Left ventricle myocardium inferior (tissue), 1 donor: Measurements from ENCODE around the gene ABHD18. TPM values are rescaled to one million over a fixed set of nuclear protein-coding genes. Genes with fewer than 3 reads are reported as not detected.
A peak's percentile ranks its signal among the peaks of the same experiment; 100 is the strongest.
"Not testable (repeated sequence)": the region's sequence is repeated elsewhere in the genome, so short reads cannot be mapped to it uniquely, and the experiment has no call there.

Experiments
- DNase-seq: peaks from one replicate; pipeline ENCODE4 v3.0.0-alpha.2; 2020
- H3K27ac ChIP-seq: fragments of 200-600 bp; replicated peaks from 2 replicates; pipeline ENCODE4 v1.8.0; 2021
- H3K27me3 ChIP-seq: fragments of 200-600 bp; 2 replicates; pipeline ENCODE4 v1.8.0; 2021; ENCODE audit warnings: low read depth
- H3K36me3 ChIP-seq: fragments of 200-600 bp; 2 replicates; pipeline ENCODE4 v1.8.0; 2021
- H3K4me1 ChIP-seq: fragments of 200-600 bp; 2 replicates; pipeline ENCODE4 v1.8.0; 2021
- H3K4me3 ChIP-seq: fragments of 200-600 bp; 2 replicates; pipeline ENCODE4 v1.8.0; 2021; ENCODE audit warnings: mild to moderate bottlenecking, moderate library complexity
- H3K9me3 ChIP-seq: fragments of 200-600 bp; replicated peaks from 2 replicates; pipeline ENCODE4 v1.8.0; 2021
- CTCF ChIP-seq: fragments of 200-600 bp; IDR thresholded peaks from 2 replicates; pipeline ENCODE4 v1.8.0; 2021; ENCODE audit warnings: antibody characterized with exemption, mild to moderate bottlenecking, borderline replicate concordance
- intact Hi-C: fragments of 100-400 bp; cut with micrococcal nuclease; formaldehyde crosslinking; loops from one replicate; pipeline ENCODE4 v1.11.0; 2022
- long read RNA-seq: library from polyadenylated mRNA; unstranded; transcript quantifications from one replicate; pipeline ENCODE4 v2.0.0, GENCODE V29; 2021
- total RNA-seq: library from RNA; stranded (reverse); fragmentation: NEBNext Ultra II Directional; extraction: Animal tissue kit (Norgen Biotek cat#: 25700); gene quantifications from one replicate; pipeline ENCODE4 v1.2.1, GENCODE V29; 2021
- donor health status: DM: no; HTN: yes; CAD: no; lungs with severe emphysema.

Gene ABHD18
- total RNA-seq, result 30.4 TPM
- long read RNA-seq, full-length matches to known transcripts, result 6 of 18 reads
- long read RNA-seq, partial matches to known transcripts, result 9 of 18 reads
- long read RNA-seq, other reads (novel, unspliced or antisense), result 3 of 18 reads

- Histone ChIP-seq H3K27ac (peak within 1 kb of the TSS; percentile 94), H3K9me3 (no peaks in the 10 kb centered on the region), H3K4me1 (peaks cover 73% of the 10 kb centered on the region), H3K36me3 (no peaks in the 10 kb centered on the region), H3K27me3 (no peaks in the 10 kb centered on the region), H3K4me3 (peak within 1 kb of the TSS; percentile 72)
- intact Hi-C loops, result no loop called here
- peak; percentile 62 for TF ChIP-seq CTCF
- peak; percentile 99 for DNase-seq
Measured at GRCh38 chr4:127965062-127965802, at the start of gene ABHD18, which contains the start of gene MFSD8. Gene ABHD18, plus strand, starts transcription at chr4:127965406. Its CDS starts 17,550 bp downstream, at chr4:127982956. Gene MFSD8, minus strand, starts transcription at chr4:127965173. Its CDS starts 40 bp downstream, at chr4:127965133.

GRCh38 chr4:127916512-127916911 lies 48.7 kb upstream of the ABHD18 start:
- Histone ChIP-seq H3K9me3 (no peaks in the 10 kb centered on the region), H3K36me3 (peaks cover 44% of the 10 kb centered on the region), H3K27ac (no peak overlapping the region), H3K4me3 (no peak overlapping the region), H3K4me1 (peaks cover 14% of the 10 kb centered on the region), H3K27me3 (no peaks in the 10 kb centered on the region)
- no peak for TF ChIP-seq CTCF
- no peak for DNase-seq
- intact Hi-C loops, result no loop called here

DNA sequence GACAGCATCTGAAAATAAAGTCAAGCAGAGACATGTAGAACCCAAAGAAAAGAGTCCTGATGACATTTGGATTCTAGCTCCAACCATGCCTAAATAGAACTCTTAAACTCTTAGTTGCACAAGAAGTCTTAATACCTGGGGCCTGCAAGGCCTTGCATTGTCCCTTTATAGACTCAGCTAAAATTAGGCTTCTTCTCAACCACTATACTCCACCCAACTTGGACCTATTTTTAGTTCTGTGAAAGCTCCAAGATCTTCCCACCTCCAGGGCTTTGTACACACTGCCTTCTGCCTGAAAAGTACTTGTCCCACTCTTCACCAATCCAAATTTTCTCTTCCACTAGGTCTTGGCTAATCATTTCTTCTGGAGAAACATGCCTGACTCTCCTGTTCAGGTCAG lies 48.1 kb upstream of the ABHD18 start:
- TF ChIP-seq CTCF, result no peak
- DNase-seq, result no peak
- intact Hi-C loops, result no loop called here
- Histone ChIP-seq H3K27ac (no peak overlapping the region), H3K4me3 (no peak overlapping the region), H3K36me3 (peaks cover 48% of the 10 kb centered on the region), H3K27me3 (no peaks in the 10 kb centered on the region), H3K4me1 (peaks cover 14% of the 10 kb centered on the region), H3K9me3 (no peaks in the 10 kb centered on the region)

DNA sequence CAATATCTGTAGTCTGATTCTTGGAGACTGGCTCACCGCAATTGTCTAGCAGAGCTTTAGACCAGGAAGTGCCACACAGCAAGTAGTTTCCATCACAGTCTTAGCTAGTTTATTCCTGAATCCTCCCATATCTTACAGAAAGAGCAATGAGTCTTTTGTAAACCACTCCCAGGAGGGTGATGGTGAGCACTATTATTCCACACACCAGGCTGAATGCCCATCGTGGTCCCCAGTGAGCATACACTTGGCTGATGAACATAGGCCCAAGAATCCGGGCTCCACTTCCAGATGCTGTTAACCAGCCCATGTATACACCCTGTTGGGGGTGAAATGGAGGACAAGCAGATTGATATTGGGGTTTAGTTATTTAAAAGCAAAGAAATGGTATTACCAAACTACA lies 44.7 kb upstream of the ABHD18 start:
- no peak for DNase-seq
- no peak for TF ChIP-seq CTCF
- Histone ChIP-seq H3K27me3 (no peaks in the 10 kb centered on the region), H3K27ac (no peak overlapping the region), H3K36me3 (peaks cover 56% of the 10 kb centered on the region), H3K4me3 (no peak overlapping the region), H3K4me1 (peaks cover 14% of the 10 kb centered on the region), H3K9me3 (no peaks in the 10 kb centered on the region)
- intact Hi-C loops, result no loop called here

DNA sequence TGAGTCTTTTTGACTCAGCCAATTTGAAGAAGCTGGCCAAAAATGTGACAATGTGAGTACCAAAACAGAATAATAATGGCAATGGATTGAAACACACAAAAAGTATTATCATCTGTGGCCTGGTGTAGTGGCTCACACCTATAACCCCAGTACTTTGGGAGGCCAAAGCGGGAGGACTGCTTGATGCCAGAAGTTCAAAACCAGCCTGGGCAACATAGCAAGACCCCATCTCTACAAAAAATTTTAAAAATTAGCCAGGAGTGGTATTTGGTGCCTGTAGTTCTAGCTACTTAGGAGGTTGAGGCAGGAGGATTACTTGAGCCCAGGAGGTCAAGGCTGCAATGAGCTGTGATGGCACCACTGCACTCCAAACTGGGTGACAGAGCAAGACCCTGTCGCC lies 43.0 kb upstream of the ABHD18 start:
- no peak for TF ChIP-seq CTCF
- intact Hi-C loops, result no loop called here
- H3K36me3 ChIP-seq, result peaks cover 64% of the 10 kb centered on the region
- no peak for DNase-seq
- no peak overlapping the region for H3K27ac ChIP-seq
- peaks cover 4% of the 10 kb centered on the region for H3K4me1 ChIP-seq
- no peaks in the 10 kb centered on the region for H3K27me3 ChIP-seq
- H3K4me3 ChIP-seq, result no peak overlapping the region
- no peaks in the 10 kb centered on the region for H3K9me3 ChIP-seq

- H3K9me3 ChIP-seq, H3K4me3 ChIP-seq, intact Hi-C loops, H3K27me3 ChIP-seq, DNase-seq, H3K4me1 ChIP-seq, H3K27ac ChIP-seq: not testable (repeated sequence)
- peaks cover 52% of the 10 kb centered on the region for H3K36me3 ChIP-seq
Measured at GRCh38 chr4:127925720-127926119, 39.5 kb upstream of the ABHD18 start.
